NB4 (cell line): ENCODE measurements around the gene RRAGC.

Source experiments
- DNase-seq: peaks from one replicate; pipeline ENCODE4 v3.0.0; 2010; ENCODE audit warnings: low read depth
- H3K4me3 ChIP-seq: one replicate; pipeline ENCODE4 v1.5.1; 2011; ENCODE audit warnings: mild to moderate bottlenecking, low read depth, low read length, moderate library complexity
- MYC ChIP-seq: IDR thresholded peaks from 2 replicates; pipeline ENCODE4 v1.6.1; 2011; ENCODE audit warnings: low read depth, low read length
- POLR2A ChIP-seq: IDR thresholded peaks from 2 replicates; pipeline ENCODE4 v1.6.1; 2011; ENCODE audit warnings: mild to moderate bottlenecking; ENCODE audit not compliant: insufficient read length; ENCODE audit errors: extremely low read depth
- TF ChIP-seq, protein P1 (sequence below): IDR thresholded peaks from 2 replicates; pipeline ENCODE4 v1.6.1; 2011; ENCODE audit warnings: low read depth, low read length
- TF ChIP-seq, protein P2 (sequence below): IDR thresholded peaks from one replicate; pipeline ENCODE4 v1.5.1; 2012; ENCODE audit warnings: low read depth, low read length

Gene RRAGC

DNA sequence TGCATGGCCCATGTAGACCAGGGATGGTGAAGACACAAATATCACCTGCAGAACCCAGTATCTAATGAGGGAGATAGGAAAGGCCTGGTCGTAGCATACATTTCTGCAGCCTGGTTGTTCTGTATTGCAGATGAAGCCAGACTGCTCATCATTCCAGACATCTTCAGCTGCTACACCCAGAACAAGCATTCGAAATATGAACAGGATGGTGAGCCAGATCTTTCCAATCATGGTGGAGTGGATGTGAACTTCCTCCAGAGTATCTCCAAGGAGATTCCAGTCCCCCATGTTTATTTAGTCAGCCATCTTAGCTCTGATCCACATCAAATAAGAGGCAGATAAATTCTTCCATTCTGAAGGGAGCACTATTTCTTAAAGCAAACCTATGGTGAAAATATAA lies 16.2 kb upstream of the RRAGC start:
- H3K4me3 ChIP-seq, result no peak overlapping the region
- no peak for DNase-seq
- TF ChIP-seq MYC (no peak), POLR2A (no peak)
- TF ChIP-seq, protein P1, sequence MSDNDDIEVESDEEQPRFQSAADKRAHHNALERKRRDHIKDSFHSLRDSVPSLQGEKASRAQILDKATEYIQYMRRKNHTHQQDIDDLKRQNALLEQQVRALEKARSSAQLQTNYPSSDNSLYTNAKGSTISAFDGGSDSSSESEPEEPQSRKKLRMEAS, result no peak
- TF ChIP-seq, protein P2, sequence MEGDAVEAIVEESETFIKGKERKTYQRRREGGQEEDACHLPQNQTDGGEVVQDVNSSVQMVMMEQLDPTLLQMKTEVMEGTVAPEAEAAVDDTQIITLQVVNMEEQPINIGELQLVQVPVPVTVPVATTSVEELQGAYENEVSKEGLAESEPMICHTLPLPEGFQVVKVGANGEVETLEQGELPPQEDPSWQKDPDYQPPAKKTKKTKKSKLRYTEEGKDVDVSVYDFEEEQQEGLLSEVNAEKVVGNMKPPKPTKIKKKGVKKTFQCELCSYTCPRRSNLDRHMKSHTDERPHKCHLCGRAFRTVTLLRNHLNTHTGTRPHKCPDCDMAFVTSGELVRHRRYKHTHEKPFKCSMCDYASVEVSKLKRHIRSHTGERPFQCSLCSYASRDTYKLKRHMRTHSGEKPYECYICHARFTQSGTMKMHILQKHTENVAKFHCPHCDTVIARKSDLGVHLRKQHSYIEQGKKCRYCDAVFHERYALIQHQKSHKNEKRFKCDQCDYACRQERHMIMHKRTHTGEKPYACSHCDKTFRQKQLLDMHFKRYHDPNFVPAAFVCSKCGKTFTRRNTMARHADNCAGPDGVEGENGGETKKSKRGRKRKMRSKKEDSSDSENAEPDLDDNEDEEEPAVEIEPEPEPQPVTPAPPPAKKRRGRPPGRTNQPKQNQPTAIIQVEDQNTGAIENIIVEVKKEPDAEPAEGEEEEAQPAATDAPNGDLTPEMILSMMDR, result no peak

DNA sequence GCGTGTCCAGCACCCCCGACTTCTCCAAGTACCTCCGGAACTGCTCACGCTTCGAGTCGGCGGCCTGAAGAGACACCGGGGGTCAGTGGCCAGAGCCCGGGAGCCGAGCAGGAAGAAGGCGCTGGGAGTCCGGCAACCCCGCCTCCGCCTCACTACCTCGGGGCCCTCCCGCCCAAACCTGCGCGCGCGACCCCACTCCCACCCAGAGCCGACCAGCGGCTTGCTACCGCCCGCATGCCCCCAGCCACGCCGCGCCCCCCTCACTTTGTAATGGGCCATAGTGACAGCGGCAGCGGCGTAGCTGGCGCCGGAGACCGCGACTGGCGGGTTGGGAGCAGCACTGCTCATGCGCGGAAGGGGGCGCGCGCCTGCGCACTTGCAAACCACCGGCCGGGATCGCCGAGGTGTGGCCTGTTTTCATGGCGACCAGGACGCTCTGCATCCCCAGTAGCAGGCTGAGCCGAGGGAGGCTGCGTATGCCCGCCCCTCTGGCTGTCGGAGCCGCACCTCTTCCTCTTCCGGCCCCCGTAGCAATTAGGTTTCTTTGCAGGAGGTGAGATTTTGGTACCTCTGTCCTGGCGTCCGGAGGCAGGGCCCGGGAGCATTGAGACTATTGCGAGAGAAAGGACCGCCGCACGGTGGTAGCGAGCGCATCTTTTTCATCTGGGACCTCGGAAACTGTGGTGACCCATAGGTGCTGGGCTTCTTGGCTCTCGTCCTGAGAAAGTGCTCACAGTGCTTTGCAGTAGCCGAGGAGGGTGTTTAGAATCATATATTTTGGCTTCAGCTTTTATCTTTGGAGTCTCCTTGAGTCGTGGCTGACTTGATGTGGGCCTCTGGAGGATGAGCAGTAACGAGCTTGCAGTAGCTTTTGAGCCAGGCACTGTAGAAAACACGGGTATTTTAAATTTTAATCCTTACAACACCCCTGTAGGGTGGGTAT lies 13.7 kb upstream of the RRAGC start, which contains the start of gene MYCBP:
TSS of gene MYCBP (minus strand) at position 322 of the 943 bp plus-strand sequence. CDS start at position 279, 43 bp downstream.
- peak within 1 kb of the TSS; percentile 87 for H3K4me3 ChIP-seq
- TF ChIP-seq POLR2A (peak; percentile 69), MYC (peak; percentile 22; the same call in 1 of the 2 replicates)
- TF ChIP-seq, protein P2, result no peak
- TF ChIP-seq, protein P1, result peak; percentile 53
- DNase-seq, result peak; percentile 96

DNA sequence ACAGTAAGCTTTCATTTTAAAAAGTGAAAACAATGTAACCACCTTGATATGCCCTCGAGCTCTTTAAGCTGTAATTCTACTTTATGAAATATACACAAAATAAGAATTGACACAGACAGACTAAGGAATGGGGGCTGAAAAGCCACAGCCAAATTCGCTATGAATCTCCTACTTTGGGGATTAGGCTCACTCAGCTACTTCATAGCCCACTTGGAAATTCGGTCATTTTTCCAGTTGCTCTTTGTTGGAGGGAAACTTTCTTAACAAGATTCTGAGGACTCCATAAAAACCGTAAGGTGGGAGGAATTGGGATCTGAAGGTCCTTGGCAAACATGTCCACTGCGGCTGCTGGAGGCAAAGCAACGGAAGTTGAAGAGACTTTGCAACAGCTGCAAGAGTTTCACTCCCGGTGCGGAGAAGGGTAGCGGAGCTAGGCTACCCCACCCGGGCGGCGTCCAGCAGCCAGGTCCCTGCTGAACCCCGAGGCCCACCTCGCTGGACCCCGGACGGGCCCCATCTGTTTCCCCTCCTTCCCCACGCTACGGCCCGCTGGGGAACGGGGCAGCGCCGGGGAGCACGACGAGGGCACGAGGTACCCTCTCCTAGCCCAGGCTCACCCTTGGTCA lies 12.9 kb upstream of the RRAGC start:
- H3K4me3 ChIP-seq, result peak overlapping the region; percentile 87
- no peak for TF ChIP-seq MYC
- TF ChIP-seq POLR2A, result no peak
- TF ChIP-seq, protein P2, result no peak
- TF ChIP-seq, protein P1, result peak; percentile 22; the same call in 1 of the 2 replicates
- DNase-seq, result peak; percentile 49

DNA sequence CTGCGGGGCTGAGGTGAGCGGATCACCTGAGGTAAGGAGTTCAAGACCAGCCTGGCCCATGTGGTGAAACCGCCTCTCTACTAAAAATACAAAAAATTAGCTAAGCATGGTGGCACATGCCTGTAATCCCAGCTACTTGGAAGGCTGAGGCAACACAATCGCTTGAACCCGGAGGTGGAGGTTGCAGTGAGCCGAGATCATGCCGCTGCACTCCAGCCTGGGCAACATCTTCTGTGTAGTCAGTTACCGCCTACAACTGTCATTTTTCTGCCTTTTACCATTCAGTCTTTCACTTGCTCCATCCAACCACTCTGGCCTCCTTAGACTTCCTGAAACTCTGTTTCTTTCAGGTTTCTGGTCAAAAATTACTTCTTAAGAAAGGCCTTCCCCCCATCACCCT lies 11.4 kb upstream of the RRAGC start:
- TF ChIP-seq POLR2A (no peak), MYC (no peak)
- TF ChIP-seq, protein P1, result no peak
- TF ChIP-seq, protein P2, result no peak
- H3K4me3 ChIP-seq, result no peak overlapping the region
- DNase-seq, result no peak

DNA sequence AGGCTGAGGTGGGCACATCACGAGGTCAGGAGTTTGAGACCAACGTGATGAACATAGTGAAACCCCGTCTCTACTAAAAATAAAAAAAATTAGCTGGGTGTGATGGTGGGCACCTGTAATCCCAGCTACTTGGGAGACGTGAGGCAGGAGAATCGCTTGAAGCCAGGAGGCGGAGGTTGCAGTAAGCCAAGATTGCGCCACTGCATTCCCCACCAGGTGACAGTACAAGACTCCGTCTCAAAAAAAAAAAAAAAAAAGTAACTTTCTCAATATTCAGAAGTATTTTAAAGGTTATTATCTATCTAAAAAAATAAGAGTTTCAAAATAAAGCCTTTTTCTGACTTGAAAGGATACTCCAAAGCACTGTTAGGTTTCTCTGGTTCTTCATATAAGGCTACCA lies 7.6 kb upstream of the RRAGC start:
- TF ChIP-seq MYC (no peak), POLR2A (no peak)
- TF ChIP-seq, protein P2, result no peak
- TF ChIP-seq, protein P1, result no peak
- DNase-seq, result no peak
- H3K4me3 ChIP-seq, result no peak overlapping the region
